LHCN-M2 (cell line): Measurements from ENCODE around the gene MYMX. TPM values are rescaled to one million over a fixed set of nuclear protein-coding genes. Genes with fewer than 3 reads are reported as not detected.
"Not testable (repeated sequence)": the region's sequence is repeated elsewhere in the genome, so short reads cannot be mapped to it uniquely, and the experiment has no call there.

ENCODE experiments used
- DNase-seq: peaks from one replicate; pipeline ENCODE4 v3.0.0-alpha.2; 2012; ENCODE audit warnings: low read depth
- total RNA-seq: library from RNA; depleted of rRNA; stranded (reverse); fragments of >200 nt; gene quantifications from 2 replicates; pipeline ENCODE4 v1.2.3, GENCODE V29; 2014

Gene MYMX
- total RNA-seq, 1 experiment from 2014 or later, result 38.0 TPM

- no peak for DNase-seq
These were observed 30.1 kb upstream of the MYMX start for GRCh38 chr6:44186635-44187025.

- no peak for DNase-seq
These were observed 27.9 kb upstream of the MYMX start for GRCh38 chr6:44188819-44189218.

- no peak for DNase-seq
These were observed 27.5 kb upstream of the MYMX start for GRCh38 chr6:44189257-44189656.

- no peak for DNase-seq
These were observed 26.0 kb upstream of the MYMX start for GRCh38 chr6:44190715-44191114.

GRCh38 chr6:44192428-44193041 is 24.2 kb upstream of the MYMX start:
- no peak for DNase-seq

- no peak for DNase-seq
These were observed 23.3 kb upstream of the MYMX start for GRCh38 chr6:44193307-44193910.

- no peak for DNase-seq
These were observed 22.4 kb upstream of the MYMX start for GRCh38 chr6:44194326-44194725.

- DNase-seq, result not testable (repeated sequence)
These were observed 20.4 kb upstream of the MYMX start for GRCh38 chr6:44196351-44196750.

- no peak for DNase-seq
These were observed 18.0 kb upstream of the MYMX start for GRCh38 chr6:44198684-44199083.

- no peak for DNase-seq
These were observed 16.8 kb upstream of the MYMX start for GRCh38 chr6:44199883-44200282.

- no peak for DNase-seq
These were observed 15.5 kb upstream of the MYMX start for GRCh38 chr6:44201200-44201599.

GRCh38 chr6:44201638-44202303 is 15.0 kb upstream of the MYMX start:
- no peak for DNase-seq

GRCh38 chr6:44202332-44202971 is 14.3 kb upstream of the MYMX start:
- DNase-seq, result no peak

GRCh38 chr6:44202972-44203750 is 13.6 kb upstream of the MYMX start:
- DNase-seq, result no peak

- DNase-seq, result no peak
These were observed 12.8 kb upstream of the MYMX start for GRCh38 chr6:44203955-44204354.

GRCh38 chr6:44207966-44208365 is 8.8 kb upstream of the MYMX start:
- DNase-seq, result no peak

GRCh38 chr6:44211284-44211683 is 5.4 kb upstream of the MYMX start:
- DNase-seq, result no peak

GRCh38 chr6:44214307-44214706 is 2.4 kb upstream of the MYMX start:
- DNase-seq, result no peak

- peak; percentile 72 for DNase-seq
These were observed 812 bp downstream of the MYMX start for GRCh38 chr6:44217332-44218143.

GRCh38 chr6:44219053-44219814 is 2.5 kb downstream of the MYMX start:
- peak; percentile 76 for DNase-seq
